ENCODE results near the gene RPS26. TPM values are rescaled to one million over a fixed set of nuclear protein-coding genes. Genes with fewer than 3 reads are reported as not detected.

Gene RPS26
- total and polyA plus RNA-seq, 9 of the 15 experiments (the other 6 are each of a cell fraction or from before 2014, with no cell fraction given): 70.2 to 1,589 (median 852) TPM

- no peak for TF ChIP-seq RERE (CRISPR knock-in tag; IDR thresholded peaks at IDR 0.05; ENCODE audit: borderline replicate concordance)
- no peak for TF ChIP-seq NCOA4 (IDR thresholded peaks at IDR 0.05; ENCODE audit: partially characterized antibody)
- TF ChIP-seq SLC30A9 (CRISPR knock-in tag; IDR thresholded peaks at IDR 0.05): no peak
- TF ChIP-seq ZNF347 (CRISPR knock-in tag; IDR thresholded peaks at IDR 0.05; ENCODE audit: low read depth): no peak
- peak; percentile 98 for TF ChIP-seq NR2C2 (CRISPR knock-in tag; IDR thresholded peaks at IDR 0.05)
- peak; percentile 100 for TF ChIP-seq NR2C2 (tag; IDR thresholded peaks at IDR 0.05)
- 0 out of 2 replicates have a peak, but pooled peaks have one; percentile 5 for TF ChIP-seq NR4A1 (CRISPR knock-in tag; IDR thresholded peaks at IDR 0.05)
- TF ChIP-seq NR4A1 (tag; IDR thresholded peaks at IDR 0.05): peak; percentile 86
- TF ChIP-seq ZHX1 (conservative IDR thresholded peaks at IDR 0.05; ENCODE audit: low read length): no peak
- no peak for TF ChIP-seq MXD1 (CRISPR knock-in tag; IDR thresholded peaks at IDR 0.05; ENCODE audit: borderline replicate concordance, poor library complexity, severe bottlenecking)
- TF ChIP-seq PHF8 (IDR thresholded peaks at IDR 0.05; ENCODE audit: borderline replicate concordance, low read length): peak; percentile 96
- peak; percentile 74 for TF ChIP-seq ETS1 (conservative IDR thresholded peaks at IDR 0.05; ENCODE audit: control insufficient read depth, low read depth, low read length)
- no peak for TF ChIP-seq COPS2 (conservative IDR thresholded peaks at IDR 0.05)
- TF ChIP-seq PPARD (CRISPR knock-in tag; IDR thresholded peaks at IDR 0.05): no peak
Measured at GRCh38 chr12:56041552-56042429, at the start of gene RPS26 (continued).
